GM08714 (cell line): Measurements from ENCODE around the gene E2F1.

ENCODE experiments used
- H3K4me3 ChIP-seq: fragments of 200-500 bp; sonication (Bioruptor generic); 2 replicates; pipeline ENCODE4 v1.5.1; 2014; ENCODE audit warnings: mild to moderate bottlenecking, low read length, inconsistent platforms
- ZNF274 ChIP-seq: IDR thresholded peaks from 2 replicates; pipeline ENCODE4 v1.6.1; 2012; ENCODE audit warnings: mild to moderate bottlenecking, low read depth, low read length

E2F1 gene

GRCh38 chr20:33686984-33687366 lies 790 bp upstream of the E2F1 start:
- H3K4me3 ChIP-seq: peak overlapping the region; percentile 4; the same call in 1 of the 2 replicates

DNA sequence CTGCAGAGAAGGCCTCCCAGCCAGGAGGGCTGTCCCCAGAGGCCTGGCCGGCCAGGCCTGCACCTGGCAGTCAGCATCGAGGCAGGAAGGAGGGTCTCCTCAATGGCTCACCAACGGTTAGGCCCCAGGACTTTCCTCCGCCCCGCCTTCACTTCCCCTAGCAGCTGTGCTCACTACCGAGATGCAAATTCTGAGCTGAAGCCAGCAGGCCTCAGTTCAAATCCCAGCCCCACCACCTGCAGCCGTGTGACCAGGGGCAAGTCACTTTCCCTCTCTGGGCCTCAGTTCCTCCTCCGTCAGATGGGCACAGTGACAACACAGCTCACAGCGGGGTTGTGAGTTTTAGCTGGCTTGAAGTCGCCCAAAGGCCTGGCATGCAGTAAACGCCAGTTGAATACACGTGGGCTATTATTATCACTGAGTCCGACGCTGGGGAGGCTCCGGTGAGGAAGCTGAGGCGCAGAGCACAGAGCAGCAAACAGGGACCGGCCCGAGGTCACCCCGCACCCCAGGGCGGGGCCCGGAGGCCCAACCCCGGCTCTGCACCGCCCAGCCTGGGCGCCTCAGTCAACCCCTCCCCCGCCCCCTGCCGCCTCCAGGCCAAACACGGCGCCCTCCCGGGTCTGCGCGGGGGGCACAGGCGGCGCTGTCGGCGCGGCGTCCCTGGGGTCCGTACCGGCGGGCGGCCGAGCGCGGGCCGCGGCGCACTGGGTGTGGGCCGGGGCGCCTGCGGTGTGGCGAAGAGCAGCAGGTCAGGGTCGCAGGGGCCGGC lies 671 bp downstream of the E2F1 start:
- TF ChIP-seq ZNF274: no peak
- H3K4me3 ChIP-seq: peak overlapping the region; percentile 87

More at GRCh38 chr20:33686984-33687366, 790 bp upstream of the E2F1 start:
- no peak for TF ChIP-seq ZNF274

GRCh38 chr20:33684533-33685327 lies 1.5 kb downstream of the E2F1 start:
- no peak for TF ChIP-seq ZNF274
- peak overlapping the region; percentile 87 for H3K4me3 ChIP-seq

GRCh38 chr20:33681728-33682353 lies 4.3 kb downstream of the E2F1 start:
- H3K4me3 ChIP-seq: no peak overlapping the region
- TF ChIP-seq ZNF274: no peak

DNA sequence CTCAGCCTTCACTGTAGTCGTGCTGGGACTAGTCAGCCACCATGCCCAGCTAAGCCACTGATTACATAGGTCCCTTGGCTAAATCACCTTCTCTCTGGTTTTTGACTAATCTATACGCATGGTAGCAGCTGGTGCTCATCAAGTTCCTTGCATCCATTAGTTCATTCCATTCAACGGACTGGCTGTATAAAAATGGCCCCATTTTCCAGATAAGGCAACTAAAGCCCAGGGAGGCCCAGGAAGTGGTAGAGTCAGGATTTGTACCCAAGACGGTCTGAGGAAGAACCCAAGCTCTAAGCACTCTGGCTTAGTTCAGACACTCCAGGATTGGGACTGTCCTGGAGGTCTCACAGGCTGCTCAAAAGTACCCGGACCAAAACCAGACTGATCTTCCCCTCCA lies 4.9 kb downstream of the E2F1 start:
- TF ChIP-seq ZNF274: no peak
- H3K4me3 ChIP-seq: no peak overlapping the region

DNA sequence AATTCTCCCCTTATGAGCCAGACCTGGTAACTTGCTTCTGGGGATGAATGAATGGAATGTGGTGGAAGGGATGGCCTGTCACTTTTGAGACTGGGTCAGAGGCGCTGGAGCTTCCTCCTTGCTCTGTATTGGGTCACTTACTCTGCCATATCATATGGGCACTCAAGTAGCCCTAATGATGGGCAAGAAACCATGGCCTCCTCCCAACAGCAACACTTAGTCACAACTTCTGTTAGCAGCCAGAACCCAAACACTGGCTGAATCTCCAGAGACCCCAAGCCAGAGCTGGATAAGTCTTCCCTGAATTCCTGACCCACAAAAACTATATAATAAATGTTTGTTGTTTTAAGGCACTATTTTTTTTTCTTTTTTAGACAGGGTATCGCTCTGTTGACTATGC lies 5.5 kb downstream of the E2F1 start:
- TF ChIP-seq ZNF274: no peak
- H3K4me3 ChIP-seq: no peak overlapping the region

GRCh38 chr20:33679758-33680485 lies 6.3 kb downstream of the E2F1 start:
- peak; percentile 73; the same call in 1 of the 2 replicates for TF ChIP-seq ZNF274
- no peak overlapping the region for H3K4me3 ChIP-seq

GRCh38 chr20:33677991-33678702 lies 8.0 kb downstream of the E2F1 start:
- TF ChIP-seq ZNF274: peak; percentile 68; the same call in 1 of the 2 replicates
- no peak overlapping the region for H3K4me3 ChIP-seq

GRCh38 chr20:33676652-33677645 lies 9.2 kb downstream of the E2F1 start:
- TF ChIP-seq ZNF274: peak; percentile 65; the same call in 1 of the 2 replicates
- no peak overlapping the region for H3K4me3 ChIP-seq

DNA sequence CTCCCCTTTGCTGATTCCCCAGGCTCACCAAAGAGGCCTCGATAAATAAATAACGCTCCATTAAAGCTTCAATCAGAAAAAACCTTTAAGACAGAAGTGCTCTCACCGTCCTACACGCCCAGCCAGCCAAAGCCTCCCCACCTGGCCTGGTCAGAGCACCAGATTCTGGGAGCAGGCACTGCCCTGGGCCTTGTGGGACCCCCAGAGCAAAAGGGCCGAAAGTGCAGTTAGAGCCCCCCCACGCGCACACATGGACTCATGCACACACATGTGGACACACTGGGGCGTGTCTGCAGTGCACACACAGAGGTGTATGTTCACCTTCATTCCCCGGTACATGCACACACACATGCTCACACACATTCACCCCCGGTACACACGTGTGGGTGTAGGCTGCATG lies 10.1 kb downstream of the E2F1 start:
- no peak for TF ChIP-seq ZNF274
- no peak overlapping the region for H3K4me3 ChIP-seq

GRCh38 chr20:33675136-33675959 lies 10.8 kb downstream of the E2F1 start:
- no peak overlapping the region for H3K4me3 ChIP-seq
- TF ChIP-seq ZNF274: no peak
